Colonic mucosa (tissue), 4 donors: ENCODE measurements around the gene CDKAL1. TPM values are rescaled to one million over a fixed set of nuclear protein-coding genes. Genes with fewer than 3 reads are reported as not detected.

Experiments used
- DNase-seq: peaks from one replicate; pipeline ENCODE4 v3.0.0-alpha.2; 2020
- H3K27ac ChIP-seq: fragments of 200-600 bp; one replicate; pipeline ENCODE4 v1.8.0; 2021
- H3K27me3 ChIP-seq: fragments of 200-600 bp; one replicate; pipeline ENCODE4 v1.8.0; 2021
- H3K36me3 ChIP-seq: fragments of 200-600 bp; one replicate; pipeline ENCODE4 v1.8.0; 2021
- H3K4me1 ChIP-seq: fragments of 200-600 bp; one replicate; pipeline ENCODE4 v1.8.0; 2021; ENCODE audit warnings: mild to moderate bottlenecking
- H3K4me3 ChIP-seq: fragments of 200-600 bp; one replicate; pipeline ENCODE4 v1.8.0; 2021
- H3K9ac ChIP-seq, 2 donors: one replicate each; pipeline ENCODE4 v1.7.0; 2013; ENCODE audit warnings: control low read depth in 2 of 2, low read depth in 2 of 2, low read length in 2 of 2
- H3K9me3 ChIP-seq: fragments of 200-600 bp; one replicate; pipeline ENCODE4 v1.8.0; 2021
- CTCF ChIP-seq: fragments of 200-600 bp; IDR thresholded peaks from one replicate; pipeline ENCODE4 v1.8.0; 2022; ENCODE audit warnings: antibody characterized with exemption, mild to moderate bottlenecking
- intact Hi-C: fragments of 100-400 bp; cut with DNase I; formaldehyde crosslinking; loops from one replicate; pipeline ENCODE4 v1.14.1; 2022
- total RNA-seq, 2 donors: library from RNA; stranded (reverse); fragmentation: NEBNext Ultra II Directional in 1 of 2; extraction: Animal tissue kit (Norgen Biotek cat#: 25700) in 1 of 2; gene quantifications; one replicate each; pipeline ENCODE4 v1.2.1, GENCODE V29; 2021
- donor health status: healthy.
- donor health status: DM: no; HTN: no; CAD: no.
- donor health status: DM: no; HTN: no; CAD: no.

CDKAL1 gene
- total RNA-seq, 2 donors from 2014 or later, result 13.8 to 14.2 TPM

DNA sequence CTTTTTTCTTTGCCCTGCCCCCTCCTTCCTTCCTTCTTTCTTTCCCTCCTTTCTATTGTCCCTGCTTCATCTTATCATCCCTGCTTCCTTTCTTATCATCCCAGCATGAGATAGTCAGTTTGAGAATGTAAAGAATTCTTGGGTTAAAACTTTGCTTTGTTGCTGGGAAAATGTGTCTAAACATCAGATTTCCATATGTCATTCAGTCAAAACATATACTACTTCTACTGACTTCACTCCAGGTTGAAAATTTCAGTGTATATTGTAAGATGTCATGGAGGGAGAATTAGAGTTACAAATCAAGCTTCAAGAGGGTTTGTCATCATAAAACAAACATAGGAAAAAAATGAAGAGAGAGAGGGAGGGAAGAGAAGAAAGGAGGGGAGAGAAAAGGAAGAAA lies 700.9 kb downstream of the CDKAL1 start:
- no peak for TF ChIP-seq CTCF
- H3K4me1 ChIP-seq, result no peaks in the 10 kb centered on the region
- no peaks in the 10 kb centered on the region for H3K9me3 ChIP-seq
- H3K27me3 ChIP-seq, result no peaks in the 10 kb centered on the region
- no peak overlapping the region for H3K27ac ChIP-seq
- DNase-seq, result no peak
- intact Hi-C loops, result no loop called here
- no peaks in the 10 kb centered on the region for H3K36me3 ChIP-seq
- H3K9ac ChIP-seq, result no peak overlapping the region
- no peak overlapping the region for H3K4me3 ChIP-seq

- intact Hi-C loops, result no loop called here
- Histone ChIP-seq H3K4me3 (no peak overlapping the region), H3K27ac (no peak overlapping the region), H3K36me3 (no peaks in the 10 kb centered on the region), H3K9me3 (no peaks in the 10 kb centered on the region), H3K27me3 (no peaks in the 10 kb centered on the region), H3K4me1 (no peaks in the 10 kb centered on the region), H3K9ac (no peak overlapping the region)
- TF ChIP-seq CTCF, result no peak
- no peak for DNase-seq
Observed at GRCh38 chr6:21238208-21238607, 704.0 kb downstream of the CDKAL1 start.

- no peak overlapping the region for H3K27ac ChIP-seq
- no peak overlapping the region for H3K4me3 ChIP-seq
- no peak for DNase-seq
- H3K27me3 ChIP-seq, result no peaks in the 10 kb centered on the region
- TF ChIP-seq CTCF, result no peak
- H3K9ac ChIP-seq, result no peak overlapping the region
- no peaks in the 10 kb centered on the region for H3K4me1 ChIP-seq
- H3K36me3 ChIP-seq, result no peaks in the 10 kb centered on the region
- intact Hi-C loops, result no loop called here
- H3K9me3 ChIP-seq, result no peaks in the 10 kb centered on the region
Observed at GRCh38 chr6:21240709-21241108, 706.5 kb downstream of the CDKAL1 start.

- no peaks in the 10 kb centered on the region for H3K36me3 ChIP-seq
- intact Hi-C loops, result no loop called here
- DNase-seq, result no peak
- H3K9ac ChIP-seq, result no peak overlapping the region
- no peaks in the 10 kb centered on the region for H3K27me3 ChIP-seq
- no peak for TF ChIP-seq CTCF
- no peak overlapping the region for H3K4me3 ChIP-seq
- H3K4me1 ChIP-seq, result no peaks in the 10 kb centered on the region
- no peak overlapping the region for H3K27ac ChIP-seq
- H3K9me3 ChIP-seq, result no peaks in the 10 kb centered on the region
Observed at GRCh38 chr6:21241231-21242130, 707.2 kb downstream of the CDKAL1 start.

DNA sequence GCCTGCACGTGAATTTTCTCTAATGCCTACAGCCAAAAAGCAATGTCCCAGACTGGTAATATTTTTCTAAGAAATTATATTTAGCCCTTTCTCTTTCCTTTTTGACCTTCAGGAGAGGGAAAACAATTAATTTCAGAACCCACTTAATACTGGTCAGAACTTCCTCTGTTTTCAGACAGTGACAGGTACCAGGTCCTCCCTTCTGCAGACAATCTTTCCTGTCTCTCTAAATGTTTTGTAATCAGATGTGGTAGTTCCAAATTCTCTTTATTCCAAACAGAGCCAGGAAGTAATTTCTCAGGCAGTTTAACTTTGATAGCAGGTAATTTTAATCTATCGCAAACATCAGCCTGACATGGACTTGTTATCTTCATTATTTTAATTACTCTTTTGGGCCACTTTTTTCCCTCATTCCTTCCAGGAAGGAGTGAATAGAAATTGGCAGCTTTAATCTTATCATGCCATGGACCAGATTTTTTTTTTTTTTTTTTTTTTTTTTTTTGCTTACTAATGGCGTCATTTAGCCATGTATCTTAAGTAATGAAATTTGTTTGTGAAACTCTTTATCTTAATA lies 710.7 kb downstream of the CDKAL1 start:
- no peaks in the 10 kb centered on the region for H3K4me1 ChIP-seq
- no peak overlapping the region for H3K9ac ChIP-seq
- intact Hi-C loops, result no loop called here
- no peak overlapping the region for H3K4me3 ChIP-seq
- H3K27ac ChIP-seq, result no peak overlapping the region
- no peaks in the 10 kb centered on the region for H3K9me3 ChIP-seq
- no peak for DNase-seq
- H3K36me3 ChIP-seq, result no peaks in the 10 kb centered on the region
- TF ChIP-seq CTCF, result no peak
- no peaks in the 10 kb centered on the region for H3K27me3 ChIP-seq
